Measurements from ENCODE around the gene LARP4B. TPM values are rescaled to one million over a fixed set of nuclear protein-coding genes. Genes with fewer than 3 reads are reported as not detected.

Gene LARP4B
- total and polyA plus RNA-seq, 2 donors from 2014 or later: 12.9 to 96.6 TPM

DNA sequence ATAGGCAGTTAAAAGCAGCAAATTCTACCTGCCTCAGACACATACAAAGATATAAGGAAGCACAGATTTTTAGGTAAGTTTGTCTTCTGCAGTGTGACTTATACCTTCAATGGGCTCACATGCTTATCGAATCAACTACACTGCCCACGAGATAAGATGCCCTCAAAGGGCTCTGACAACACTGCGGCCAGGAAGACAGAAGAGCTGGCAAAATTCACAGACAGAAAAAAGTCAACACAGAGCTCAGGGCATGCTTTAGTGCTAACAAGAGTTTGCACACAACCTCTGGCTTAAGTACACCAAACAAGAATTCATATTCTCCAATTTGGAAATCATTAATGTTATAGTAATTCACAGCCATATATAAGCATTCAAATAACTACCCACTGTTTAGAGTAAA is 62.3 kb downstream of the LARP4B start:
- DNase-seq (no peak), FAIRE-seq (no peak)
- intact Hi-C loops (cut with DNase I): no loop called here
- H3K36me3 ChIP-seq (ENCODE audit: control insufficient read depth in 2 of 3, insufficient read depth in 3 of 3, low read length in 3 of 3): peaks cover 0 to 25% (median 3%) of the 10 kb centered on the region in 3 donors
- H3K4me3 ChIP-seq (ENCODE audit: low read length in 3 of 3): no peak overlapping the region
- H3K9me3 ChIP-seq (ENCODE audit: control insufficient read depth in 2 of 3, insufficient read depth in 1 of 3, low read length in 3 of 3): no peaks in the 10 kb centered on the region
- H3K9ac ChIP-seq (ENCODE audit: low read length in 3 of 3): no peak overlapping the region
- TF ChIP-seq, protein P1, sequence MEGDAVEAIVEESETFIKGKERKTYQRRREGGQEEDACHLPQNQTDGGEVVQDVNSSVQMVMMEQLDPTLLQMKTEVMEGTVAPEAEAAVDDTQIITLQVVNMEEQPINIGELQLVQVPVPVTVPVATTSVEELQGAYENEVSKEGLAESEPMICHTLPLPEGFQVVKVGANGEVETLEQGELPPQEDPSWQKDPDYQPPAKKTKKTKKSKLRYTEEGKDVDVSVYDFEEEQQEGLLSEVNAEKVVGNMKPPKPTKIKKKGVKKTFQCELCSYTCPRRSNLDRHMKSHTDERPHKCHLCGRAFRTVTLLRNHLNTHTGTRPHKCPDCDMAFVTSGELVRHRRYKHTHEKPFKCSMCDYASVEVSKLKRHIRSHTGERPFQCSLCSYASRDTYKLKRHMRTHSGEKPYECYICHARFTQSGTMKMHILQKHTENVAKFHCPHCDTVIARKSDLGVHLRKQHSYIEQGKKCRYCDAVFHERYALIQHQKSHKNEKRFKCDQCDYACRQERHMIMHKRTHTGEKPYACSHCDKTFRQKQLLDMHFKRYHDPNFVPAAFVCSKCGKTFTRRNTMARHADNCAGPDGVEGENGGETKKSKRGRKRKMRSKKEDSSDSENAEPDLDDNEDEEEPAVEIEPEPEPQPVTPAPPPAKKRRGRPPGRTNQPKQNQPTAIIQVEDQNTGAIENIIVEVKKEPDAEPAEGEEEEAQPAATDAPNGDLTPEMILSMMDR (IDR thresholded peaks at IDR 0.05; ENCODE audit: borderline replicate concordance, extremely low read depth, insufficient read depth): no peak
- peaks cover 0 to 2% (median 0%) of the 10 kb centered on the region in 3 donors for H3K4me1 ChIP-seq (ENCODE audit: control insufficient read depth in 2 of 3, insufficient read depth in 2 of 3, low read depth in 1 of 3, low read length in 3 of 3)
- H3K27me3 ChIP-seq (ENCODE audit: control insufficient read depth, insufficient read depth, low read length): no peaks in the 10 kb centered on the region
- H3K27ac ChIP-seq (ENCODE audit: low read depth in 2 of 2, low read length in 2 of 2): no peak overlapping the region

DNA sequence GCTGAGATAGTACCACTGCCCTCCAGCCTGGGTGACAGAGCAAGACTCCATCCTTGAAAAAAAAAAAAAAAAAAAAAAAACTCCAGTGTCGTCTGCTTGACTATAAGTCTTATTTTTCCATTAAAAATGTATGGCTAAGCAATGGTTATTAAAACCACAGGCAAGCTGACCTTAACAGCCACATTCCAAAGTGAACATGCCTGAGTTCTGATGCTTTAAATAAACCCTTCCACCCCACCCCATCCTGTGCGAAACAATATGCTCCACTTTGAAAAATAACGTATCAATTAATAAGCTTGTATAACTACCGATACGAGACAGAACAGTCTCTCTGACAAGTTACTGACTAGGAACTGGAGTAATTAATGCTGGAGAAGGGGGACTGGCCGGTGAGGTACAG is 63.7 kb downstream of the LARP4B start:
- Histone ChIP-seq H3K9me3 (ENCODE audit: control insufficient read depth in 2 of 3, insufficient read depth in 1 of 3, low read length in 3 of 3) (no peaks in the 10 kb centered on the region), H3K36me3 (ENCODE audit: control insufficient read depth in 2 of 3, insufficient read depth in 3 of 3, low read length in 3 of 3) (peaks cover 4 to 30% (median 7%) of the 10 kb centered on the region in 3 donors), H3K4me1 (ENCODE audit: control insufficient read depth in 2 of 3, insufficient read depth in 2 of 3, low read depth in 1 of 3, low read length in 3 of 3) (peaks cover 0 to 2% (median 0%) of the 10 kb centered on the region in 3 donors), H3K4me3 (ENCODE audit: low read length in 3 of 3) (no peak overlapping the region), H3K27ac (ENCODE audit: low read depth in 2 of 2, low read length in 2 of 2) (no peak overlapping the region), H3K9ac (ENCODE audit: low read length in 3 of 3) (no peak overlapping the region), H3K27me3 (ENCODE audit: control insufficient read depth, insufficient read depth, low read length) (no peaks in the 10 kb centered on the region)
- FAIRE-seq (no peak), DNase-seq (no peak)
- TF ChIP-seq, protein P1 (IDR thresholded peaks at IDR 0.05; ENCODE audit: borderline replicate concordance, extremely low read depth, insufficient read depth): no peak
- intact Hi-C loops (cut with DNase I): no loop called here

DNA sequence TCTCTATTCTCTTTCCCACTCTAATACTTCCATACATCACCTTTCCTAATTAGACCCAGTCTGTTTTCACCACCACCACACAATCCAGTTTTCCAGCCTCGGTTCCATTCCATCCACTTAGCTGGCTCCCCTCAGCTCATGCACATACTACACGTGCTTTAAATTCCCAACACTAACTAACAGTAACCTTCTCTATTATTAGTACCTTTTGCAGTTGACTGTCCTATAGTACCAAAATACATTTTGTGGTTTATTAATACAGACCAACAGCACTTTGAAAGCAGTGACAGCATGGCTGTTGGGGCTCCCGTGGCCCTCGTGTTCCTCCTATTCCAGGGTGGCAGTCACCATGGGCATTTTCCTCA is 64.9 kb downstream of the LARP4B start:
- Histone ChIP-seq H3K9ac (ENCODE audit: low read length in 3 of 3) (no peak overlapping the region), H3K4me1 (ENCODE audit: control insufficient read depth in 2 of 3, insufficient read depth in 2 of 3, low read depth in 1 of 3, low read length in 3 of 3) (peaks cover 0 to 2% (median 0%) of the 10 kb centered on the region in 3 donors), H3K4me3 (ENCODE audit: low read length in 3 of 3) (no peak overlapping the region), H3K27me3 (ENCODE audit: control insufficient read depth, insufficient read depth, low read length) (no peaks in the 10 kb centered on the region), H3K9me3 (ENCODE audit: control insufficient read depth in 2 of 3, insufficient read depth in 1 of 3, low read length in 3 of 3) (no peaks in the 10 kb centered on the region), H3K27ac (ENCODE audit: low read depth in 2 of 2, low read length in 2 of 2) (no peak overlapping the region), H3K36me3 (ENCODE audit: control insufficient read depth in 2 of 3, insufficient read depth in 3 of 3, low read length in 3 of 3) (peaks cover 4 to 28% (median 7%) of the 10 kb centered on the region in 3 donors)
- TF ChIP-seq, protein P1 (IDR thresholded peaks at IDR 0.05; ENCODE audit: borderline replicate concordance, extremely low read depth, insufficient read depth): no peak
- intact Hi-C loops (cut with DNase I): no loop called here
- FAIRE-seq (no peak), DNase-seq (no peak)

All from kidney (tissue), 14 donors.